HFF-Myc (cell line): ENCODE data around the gene MRAS.

Experiments
- DNase-seq: peaks from one replicate; pipeline ENCODE4 v3.0.0-alpha.2; 2011; ENCODE audit warnings: low read depth; ENCODE audit errors: extremely low read depth
- H3K4me3 ChIP-seq: replicated peaks from 2 replicates; pipeline ENCODE4 v1.5.1; 2011; ENCODE audit warnings: low read depth, mild to moderate bottlenecking, control low read depth, low read length
- CTCF ChIP-seq: IDR thresholded peaks from 2 replicates; pipeline ENCODE4 v1.5.1; 2012; ENCODE audit warnings: mild to moderate bottlenecking, low read depth, low read length, control low read depth; ENCODE audit errors: missing control alignments

Gene MRAS

GRCh38 chr3:138377804-138378203 lies 29.4 kb downstream of the MRAS start:
- TF ChIP-seq CTCF = no peak
- DNase-seq = no peak

GRCh38 chr3:138378331-138378730 lies 30.0 kb downstream of the MRAS start:
- DNase-seq = no peak
- no peak overlapping the region for H3K4me3 ChIP-seq
- no peak for TF ChIP-seq CTCF

More at GRCh38 chr3:138377804-138378203, 29.4 kb downstream of the MRAS start:
- no peak overlapping the region for H3K4me3 ChIP-seq

GRCh38 chr3:138378990-138379389 lies 30.6 kb downstream of the MRAS start:
- DNase-seq = no peak
- no peak overlapping the region for H3K4me3 ChIP-seq
- no peak for TF ChIP-seq CTCF

GRCh38 chr3:138381413-138381901 lies 33.1 kb downstream of the MRAS start:
- DNase-seq = no peak
- H3K4me3 ChIP-seq = no peak overlapping the region
- TF ChIP-seq CTCF = no peak

GRCh38 chr3:138381950-138382715 lies 33.8 kb downstream of the MRAS start:
- H3K4me3 ChIP-seq = no peak overlapping the region
- no peak for DNase-seq
- no peak for TF ChIP-seq CTCF

GRCh38 chr3:138383715-138384465 lies 35.5 kb downstream of the MRAS start:
- H3K4me3 ChIP-seq = no peak overlapping the region
- no peak for DNase-seq
- TF ChIP-seq CTCF = no peak
